Vagina (tissue), 2 donors: ENCODE results near the gene EXD3. TPM values are rescaled to one million over a fixed set of nuclear protein-coding genes. Genes with fewer than 3 reads are reported as not detected.
A peak's percentile ranks its signal among the peaks of the same experiment; 100 is the strongest.

ENCODE experiments used
- DNase-seq, 2 donors: peaks; one replicate each; pipeline ENCODE4 v3.0.0-alpha.2; 2017; ENCODE audit errors: extremely low spot score in 2 of 2
- H3K27ac ChIP-seq: fragments of 200-600 bp; sonication (generic); one replicate; pipeline ENCODE4 v1.5.1; 2019
- H3K27me3 ChIP-seq: fragments of 200-600 bp; sonication (generic); one replicate; pipeline ENCODE4 v1.5.1; 2019
- H3K36me3 ChIP-seq, 2 donors: fragments of 200-600 bp; sonication (generic); one replicate each; pipeline ENCODE4 v1.5.1; 2017 to 2019
- H3K4me1 ChIP-seq: fragments of 200-600 bp; sonication (generic); one replicate; pipeline ENCODE4 v1.5.1; 2019
- H3K4me3 ChIP-seq, 2 donors: fragments of 200-600 bp; sonication (generic); 1 replicate in 1 of 2; 2 replicates in 1 of 2; pipeline ENCODE4 v1.5.1; 2016 to 2019
- H3K9me3 ChIP-seq: fragments of 200-600 bp; sonication (generic); one replicate; pipeline ENCODE4 v1.5.1; 2019
- POLR2A ChIP-seq, 2 donors: fragments of 450-650 bp; IDR thresholded peaks; one replicate each; pipeline ENCODE4 v1.6.1; 2017; ENCODE audit warnings: antibody characterized with exemption in 2 of 2, mild to moderate bottlenecking in 2 of 2, moderate library complexity in 2 of 2
- POLR2AphosphoS5 ChIP-seq, 2 donors: sonication (generic); formaldehyde crosslinking; IDR thresholded peaks; one replicate each; pipeline ENCODE4 v1.9.0; 2017; ENCODE audit warnings: antibody characterized with exemption in 2 of 2, mild to moderate bottlenecking in 2 of 2, low read depth in 1 of 2; ENCODE audit not compliant: insufficient read depth in 1 of 2
- intact Hi-C: fragments of 100-400 bp; cut with DNase I; formaldehyde crosslinking; loops from one replicate; pipeline ENCODE4 v1.15.1; 2023
- total RNA-seq: library from RNA; depleted of rRNA; stranded (reverse); fragments of >200 nt; gene quantifications from one replicate; pipeline ENCODE4 v1.2.3, GENCODE V29; 2016
- TF ChIP-seq, protein P1 (sequence below), 3 experiments: fragments of 450-650 bp in 2 of 3; fragments of 200-600 bp in 1 of 3; sonication (generic) in 1 of 3; IDR thresholded peaks; one replicate each; pipeline ENCODE4 v1.5.1; 2017 to 2019; ENCODE audit warnings: antibody characterized with exemption in 3 of 3, mild to moderate bottlenecking in 2 of 3, moderate library complexity in 2 of 3

The EXD3 gene
- total RNA-seq, 1 donor from 2014 or later, result 35.6 TPM

DNA sequence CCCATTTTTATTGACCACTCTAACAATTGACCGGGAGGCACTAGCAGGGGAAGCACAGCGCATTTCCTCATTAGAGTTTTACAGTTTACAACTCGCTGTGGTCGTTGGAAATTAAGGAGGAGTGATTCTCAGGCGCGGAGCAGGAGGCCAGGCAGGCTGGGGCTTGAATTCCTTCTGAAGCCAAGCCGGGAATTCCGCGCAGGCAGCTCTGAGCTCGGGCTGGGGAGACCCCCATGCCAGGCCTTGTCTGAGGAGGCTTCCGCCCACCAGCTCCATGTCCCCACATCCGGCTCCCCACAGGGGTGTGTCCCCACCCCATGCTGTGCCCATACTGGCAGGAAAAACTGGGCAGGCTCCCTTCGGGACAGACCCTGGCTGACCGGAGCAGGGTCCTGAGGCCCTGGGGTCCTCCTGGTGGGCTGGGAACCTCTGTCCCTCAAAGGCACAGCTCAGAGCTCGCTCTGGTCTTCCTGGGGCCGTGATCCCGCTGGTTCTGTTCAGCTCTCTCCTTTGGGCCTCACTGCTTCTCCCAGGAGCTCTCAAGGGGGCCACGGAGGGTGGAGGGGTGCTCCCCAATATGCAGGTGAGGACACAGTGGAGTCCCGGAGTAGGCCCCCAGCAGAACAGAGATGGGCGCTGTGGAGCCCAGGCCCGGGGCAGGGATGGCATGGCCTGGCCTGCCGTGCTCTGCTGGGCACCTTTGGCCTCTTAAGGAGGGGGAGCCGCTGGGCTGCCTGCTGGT is 119.6 kb downstream of the EXD3 start:
- intact Hi-C loops, result no loop called here
- DNase-seq, result no peak
- Histone ChIP-seq H3K36me3 (no peaks in the 10 kb centered on the region), H3K4me1 (peaks cover 82% of the 10 kb centered on the region), H3K27me3 (peaks cover 8% of the 10 kb centered on the region), H3K9me3 (no peaks in the 10 kb centered on the region), H3K4me3 (peak overlapping the region; percentile 47 to 52), H3K27ac (peak overlapping the region; percentile 79)
- TF ChIP-seq, protein P1, sequence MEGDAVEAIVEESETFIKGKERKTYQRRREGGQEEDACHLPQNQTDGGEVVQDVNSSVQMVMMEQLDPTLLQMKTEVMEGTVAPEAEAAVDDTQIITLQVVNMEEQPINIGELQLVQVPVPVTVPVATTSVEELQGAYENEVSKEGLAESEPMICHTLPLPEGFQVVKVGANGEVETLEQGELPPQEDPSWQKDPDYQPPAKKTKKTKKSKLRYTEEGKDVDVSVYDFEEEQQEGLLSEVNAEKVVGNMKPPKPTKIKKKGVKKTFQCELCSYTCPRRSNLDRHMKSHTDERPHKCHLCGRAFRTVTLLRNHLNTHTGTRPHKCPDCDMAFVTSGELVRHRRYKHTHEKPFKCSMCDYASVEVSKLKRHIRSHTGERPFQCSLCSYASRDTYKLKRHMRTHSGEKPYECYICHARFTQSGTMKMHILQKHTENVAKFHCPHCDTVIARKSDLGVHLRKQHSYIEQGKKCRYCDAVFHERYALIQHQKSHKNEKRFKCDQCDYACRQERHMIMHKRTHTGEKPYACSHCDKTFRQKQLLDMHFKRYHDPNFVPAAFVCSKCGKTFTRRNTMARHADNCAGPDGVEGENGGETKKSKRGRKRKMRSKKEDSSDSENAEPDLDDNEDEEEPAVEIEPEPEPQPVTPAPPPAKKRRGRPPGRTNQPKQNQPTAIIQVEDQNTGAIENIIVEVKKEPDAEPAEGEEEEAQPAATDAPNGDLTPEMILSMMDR (IDR thresholded peaks at IDR 0.05), result no peak
- TF ChIP-seq POLR2A (IDR thresholded peaks at IDR 0.05) (no peak), POLR2AphosphoS5 (IDR thresholded peaks at IDR 0.05; ENCODE audit: insufficient read depth in 1 of 2, low read depth in 1 of 2) (no peak)

DNA sequence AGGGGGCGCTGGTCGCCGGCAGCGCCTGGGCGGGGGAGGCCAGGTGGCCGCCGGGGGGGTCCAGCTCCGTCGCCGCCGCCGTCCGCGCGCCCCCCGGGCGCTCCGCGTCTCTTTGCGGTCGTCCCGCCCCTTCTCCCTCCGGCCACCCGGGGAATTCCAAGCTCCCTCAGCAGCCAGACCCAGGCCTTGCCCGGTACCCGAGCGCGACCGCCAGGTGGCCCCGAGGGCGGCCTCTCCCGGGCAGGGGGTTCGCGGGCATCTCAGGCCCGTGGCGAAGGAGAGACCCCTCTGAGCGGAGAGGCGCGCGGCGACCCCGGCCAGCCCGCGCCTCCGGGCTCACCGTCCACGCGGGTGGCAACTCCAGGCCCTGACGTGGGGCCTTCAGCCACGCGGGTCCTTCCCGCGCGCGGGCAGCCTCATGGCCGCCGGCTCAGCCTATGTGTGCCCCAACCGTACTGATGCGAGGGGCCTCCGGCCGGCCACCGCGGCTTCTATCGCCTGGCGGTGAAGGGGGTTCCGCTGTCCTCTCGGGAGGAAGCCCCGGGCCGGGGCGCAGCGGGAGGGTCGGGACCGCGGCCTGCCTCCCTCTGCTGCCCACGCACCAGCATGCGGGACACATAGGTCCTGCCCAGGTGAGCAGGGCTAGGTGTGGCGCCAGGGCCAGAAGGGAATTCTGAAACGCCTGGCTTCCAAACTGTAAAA is 120.4 kb downstream of the EXD3 start:
- DNase-seq, result no peak
- Histone ChIP-seq H3K36me3 (no peaks in the 10 kb centered on the region), H3K9me3 (no peaks in the 10 kb centered on the region), H3K4me3 (peak overlapping the region; percentile 47 to 52), H3K4me1 (peaks cover 82% of the 10 kb centered on the region), H3K27ac (peak overlapping the region; percentile 79), H3K27me3 (peaks cover 8% of the 10 kb centered on the region)
- TF ChIP-seq POLR2A (IDR thresholded peaks at IDR 0.05), result no peak
- TF ChIP-seq, protein P1 (IDR thresholded peaks at IDR 0.05), result no peak
- no peak for TF ChIP-seq POLR2AphosphoS5 (IDR thresholded peaks at IDR 0.05; ENCODE audit: insufficient read depth in 1 of 2, low read depth in 1 of 2)
- intact Hi-C loops, result no loop called here

DNA sequence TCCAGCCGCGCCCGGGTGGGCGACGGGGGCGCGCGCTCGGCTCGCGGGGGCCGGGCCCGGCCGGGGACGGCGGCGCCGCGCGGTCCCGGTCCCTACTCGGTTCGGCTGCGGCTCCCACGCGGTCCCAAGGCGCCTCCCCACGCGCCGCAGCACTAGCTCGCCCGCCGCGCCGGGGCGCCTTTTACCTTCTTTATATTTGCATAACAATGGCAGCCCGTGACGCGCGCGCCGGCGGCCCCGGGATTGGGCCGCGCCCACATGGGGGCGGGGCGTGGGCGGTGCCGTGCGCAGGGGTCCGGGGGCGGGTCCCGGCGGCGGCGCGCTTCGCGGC is 120.9 kb downstream of the EXD3 start, which contains the start of gene NRARP:
TSS of gene NRARP (minus strand) at position 154 of the 331 bp plus-strand sequence. CDS start 343 bp downstream, outside the sequence.
- TF ChIP-seq POLR2A (IDR thresholded peaks at IDR 0.05), result peak in 1 of 2 donors; percentile 52
- TF ChIP-seq POLR2AphosphoS5 (IDR thresholded peaks at IDR 0.05; ENCODE audit: insufficient read depth in 1 of 2, low read depth in 1 of 2), result peak in 1 of 2 donors; percentile 46
- TF ChIP-seq, protein P1 (IDR thresholded peaks at IDR 0.05), result no peak
- Histone ChIP-seq H3K4me1 (peaks cover 82% of the 10 kb centered on the region), H3K4me3 (peak within 1 kb of the TSS; percentile 52 to 53), H3K9me3 (no peaks in the 10 kb centered on the region), H3K27me3 (peaks cover 8% of the 10 kb centered on the region), H3K36me3 (no peaks in the 10 kb centered on the region), H3K27ac (peak within 1 kb of the TSS; percentile 79)
- DNase-seq, result no peak
- intact Hi-C loops, result no loop called here

DNA sequence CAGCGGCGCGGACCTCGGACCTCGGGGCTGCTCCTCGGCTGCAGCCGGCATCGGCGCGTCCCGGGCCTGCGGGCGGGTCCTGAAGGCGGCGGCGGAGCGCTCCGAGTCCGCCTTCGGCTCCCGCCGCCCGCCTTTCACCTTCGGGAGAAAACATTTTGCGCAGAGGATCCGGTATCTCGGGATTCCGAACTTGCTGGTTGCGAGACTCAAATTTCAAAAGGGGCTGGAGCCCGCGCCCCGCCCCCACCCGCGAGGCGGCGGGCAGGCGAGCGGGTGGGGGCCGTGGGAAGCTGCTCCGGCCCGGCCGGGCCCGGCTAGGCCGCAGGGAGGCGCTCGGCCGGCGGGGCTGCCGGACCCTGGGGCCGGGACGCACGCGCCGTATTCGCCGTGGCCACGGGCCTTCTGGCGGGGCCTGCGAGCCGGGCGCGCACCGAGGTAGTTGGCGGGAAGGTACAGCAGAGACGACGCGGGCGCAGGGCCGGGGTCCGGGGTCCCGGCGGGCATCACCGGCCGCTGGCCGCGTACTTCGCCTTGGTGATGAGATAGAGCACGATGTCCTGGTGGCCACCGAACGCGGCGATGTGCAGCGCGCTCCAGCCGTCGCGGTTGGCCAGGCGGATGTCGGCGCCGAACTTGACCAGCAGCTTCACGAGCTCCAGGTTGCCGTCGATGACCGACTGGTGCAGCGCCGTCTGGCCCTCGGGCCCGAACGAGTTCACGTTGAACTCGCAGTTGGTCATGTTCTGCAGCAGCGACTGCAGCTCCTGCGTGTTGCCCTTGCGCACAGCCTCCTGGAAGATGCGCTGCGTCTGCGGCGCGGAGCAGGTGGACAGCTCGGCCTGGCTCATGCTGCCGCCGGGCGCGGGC is 121.6 kb downstream of the EXD3 start:
- Histone ChIP-seq H3K27me3 (peaks cover 8% of the 10 kb centered on the region), H3K4me3 (peak overlapping the region; percentile 34 to 53), H3K9me3 (no peaks in the 10 kb centered on the region), H3K4me1 (peaks cover 77% of the 10 kb centered on the region), H3K27ac (peak overlapping the region; percentile 62), H3K36me3 (no peaks in the 10 kb centered on the region)
- intact Hi-C loops, result no loop called here
- TF ChIP-seq POLR2AphosphoS5 (IDR thresholded peaks at IDR 0.05; ENCODE audit: insufficient read depth in 1 of 2, low read depth in 1 of 2) (no peak), POLR2A (IDR thresholded peaks at IDR 0.05) (peak in 1 of 2 donors; percentile 6)
- TF ChIP-seq, protein P1 (IDR thresholded peaks at IDR 0.05), result no peak
- no peak for DNase-seq
